HG03521 (cell line): ENCODE measurements around the gene NAV2.

ENCODE experiments used
- ATAC-seq: cut with Tn5 transposase; IDR thresholded peaks from one replicate; pipeline ENCODE4 v1.9.1; 2021; ENCODE audit warnings: mild to moderate bottlenecking, moderate library complexity; ENCODE audit not compliant: unreplicated experiment

Gene NAV2

DNA sequence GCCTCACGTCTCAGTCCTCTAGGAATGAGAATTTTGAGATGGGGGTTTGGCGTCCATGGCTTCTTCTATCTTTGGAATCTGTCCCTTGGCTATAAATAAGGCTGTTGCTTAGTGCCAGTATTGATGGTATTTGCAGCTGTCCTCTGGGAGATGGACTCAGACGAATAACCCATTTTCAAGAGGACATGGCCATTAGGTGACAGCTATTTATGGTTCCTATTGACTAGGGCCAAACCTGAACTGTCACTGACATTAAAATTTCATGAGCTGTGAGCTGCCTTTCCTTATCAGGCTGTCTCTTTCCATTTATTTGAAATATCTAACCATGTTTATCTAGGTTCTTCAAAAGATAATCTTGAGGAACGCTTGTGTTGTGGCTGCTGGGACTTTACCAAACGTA is 92.7 kb downstream of the NAV2 start:
- ATAC-seq, result no peak

DNA sequence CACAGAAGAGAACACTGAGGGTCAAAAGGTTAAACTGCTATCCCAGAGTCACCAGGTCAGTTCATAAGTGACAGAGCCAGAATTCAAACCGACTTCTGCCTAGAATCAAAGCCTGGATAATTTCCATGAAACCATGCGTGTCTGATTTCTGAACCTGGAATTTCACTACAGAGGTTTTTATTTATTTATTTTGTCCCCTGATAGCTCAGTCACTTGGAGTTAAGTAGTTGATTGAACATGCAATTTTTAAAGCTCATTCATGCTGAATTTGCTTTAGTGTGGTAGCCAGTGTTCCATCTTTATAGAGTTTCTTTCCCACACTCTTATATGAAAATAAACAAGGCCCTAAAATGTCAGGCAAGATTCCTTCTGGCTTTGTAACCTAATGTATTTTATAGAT is 93.2 kb downstream of the NAV2 start:
- ATAC-seq, result no peak

DNA sequence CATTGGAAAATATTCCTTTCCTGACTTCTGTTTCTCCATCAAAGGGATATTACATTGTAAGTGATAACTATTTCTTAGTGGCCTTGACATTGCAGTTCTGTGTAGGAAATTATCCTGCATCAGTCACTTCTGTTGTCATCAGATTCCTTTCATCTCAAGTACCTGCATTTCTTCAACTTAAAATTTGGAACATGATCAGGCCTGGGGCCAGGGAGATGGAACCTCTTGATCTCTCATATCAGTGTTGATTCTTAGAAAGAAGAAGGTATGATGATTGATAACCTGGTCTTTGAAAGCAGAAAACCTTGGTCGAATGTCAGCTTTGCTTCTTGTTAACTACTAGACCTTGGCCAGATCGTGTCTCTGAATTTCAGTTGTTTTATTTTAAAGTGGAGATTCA is 93.6 kb downstream of the NAV2 start:
- no peak for ATAC-seq

DNA sequence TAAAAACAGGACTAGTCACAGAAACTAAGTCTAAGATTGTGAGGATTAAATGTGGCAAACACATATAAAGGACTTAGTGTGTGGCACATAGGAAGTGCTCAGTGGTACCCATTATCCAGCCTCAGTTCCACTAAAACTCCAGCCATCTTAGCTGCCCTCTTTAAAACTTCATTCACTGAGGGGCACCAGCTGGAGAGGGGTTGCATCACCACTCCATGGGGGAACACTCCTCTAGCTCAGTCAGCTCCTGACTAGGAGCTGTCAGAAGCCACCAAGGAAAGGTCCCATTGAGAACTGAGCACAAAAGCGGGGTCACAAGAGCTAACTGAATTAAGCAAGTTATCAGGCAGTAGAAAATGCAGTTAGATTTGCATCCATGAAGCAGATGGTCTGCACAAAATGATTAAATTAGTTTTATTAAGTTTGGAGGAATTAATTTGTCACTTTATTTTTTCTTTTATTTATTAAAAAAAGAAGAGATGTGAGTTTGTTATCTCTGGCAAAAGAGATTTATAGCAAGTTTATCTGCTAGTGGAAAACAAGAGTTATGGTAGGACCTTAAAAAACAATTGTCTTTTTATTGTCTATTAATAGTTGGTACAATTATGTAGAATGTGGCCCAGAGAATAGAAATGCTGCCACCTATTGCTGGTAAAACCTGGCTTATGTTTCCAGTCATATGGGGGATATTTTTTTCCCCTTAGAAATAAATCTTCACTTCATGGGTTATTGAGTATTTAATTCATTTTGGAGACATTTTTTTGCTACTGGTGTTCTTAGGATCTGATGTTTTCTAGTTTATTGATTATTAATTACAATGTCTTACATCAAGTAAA is 95.7 kb downstream of the NAV2 start:
- no peak for ATAC-seq

DNA sequence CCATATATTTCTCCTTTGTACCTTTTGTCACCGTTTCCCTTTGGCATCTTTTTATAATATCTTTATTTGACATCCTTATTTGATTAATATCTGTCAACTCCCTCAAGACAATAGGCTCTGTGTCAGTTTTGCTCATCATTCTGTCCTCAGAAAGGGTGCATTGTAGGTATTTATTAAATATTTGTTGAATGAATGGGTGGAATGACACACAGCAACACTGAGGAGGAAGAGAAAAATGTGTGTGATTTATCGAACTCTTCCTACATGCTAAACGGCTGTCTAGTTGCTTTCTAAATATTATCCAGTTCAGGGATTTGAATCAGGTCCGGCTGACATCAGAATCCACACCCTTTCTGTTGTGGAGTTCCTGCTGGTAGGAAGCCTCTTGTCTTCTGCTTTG is 98.2 kb downstream of the NAV2 start:
- no peak for ATAC-seq

DNA sequence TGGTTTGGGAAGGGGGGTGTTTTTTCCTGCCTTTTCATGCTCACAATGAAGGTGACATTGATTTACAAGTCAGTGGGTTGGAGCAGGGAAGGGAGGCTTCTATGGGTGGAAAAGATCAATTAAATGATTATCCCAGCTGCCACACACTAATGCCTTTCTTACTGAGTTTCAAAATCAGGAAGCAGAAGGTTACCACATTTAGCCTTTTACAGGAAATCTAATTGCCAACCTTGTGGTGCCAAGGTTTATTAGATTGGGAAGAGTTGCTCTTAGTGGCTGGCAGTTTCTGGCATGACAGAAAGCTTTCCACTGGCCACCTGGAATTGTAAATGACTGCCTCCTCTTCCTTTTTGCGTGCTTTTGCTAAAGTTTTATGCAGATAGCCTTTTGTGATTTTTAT is 98.7 kb downstream of the NAV2 start:
- ATAC-seq, result no peak

DNA sequence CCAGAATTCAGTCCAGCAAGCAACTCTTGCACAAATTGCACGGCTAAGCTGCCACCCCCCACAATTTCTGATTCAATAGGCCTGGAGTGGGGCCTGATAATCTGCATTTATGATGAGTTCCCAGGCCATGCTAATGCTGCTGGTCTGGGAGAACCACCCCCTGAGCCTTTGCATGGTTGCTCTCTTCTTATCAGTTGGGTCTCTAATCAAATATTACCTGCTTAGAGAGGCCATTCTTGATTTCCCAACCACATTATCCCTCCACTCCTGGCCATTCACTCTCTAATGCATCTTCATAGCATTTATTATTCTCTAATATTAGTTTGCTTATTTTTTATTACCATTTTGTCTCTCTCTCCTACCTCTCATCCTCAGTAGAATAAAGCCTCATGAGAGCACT is 99.5 kb downstream of the NAV2 start:
- ATAC-seq, result no peak

DNA sequence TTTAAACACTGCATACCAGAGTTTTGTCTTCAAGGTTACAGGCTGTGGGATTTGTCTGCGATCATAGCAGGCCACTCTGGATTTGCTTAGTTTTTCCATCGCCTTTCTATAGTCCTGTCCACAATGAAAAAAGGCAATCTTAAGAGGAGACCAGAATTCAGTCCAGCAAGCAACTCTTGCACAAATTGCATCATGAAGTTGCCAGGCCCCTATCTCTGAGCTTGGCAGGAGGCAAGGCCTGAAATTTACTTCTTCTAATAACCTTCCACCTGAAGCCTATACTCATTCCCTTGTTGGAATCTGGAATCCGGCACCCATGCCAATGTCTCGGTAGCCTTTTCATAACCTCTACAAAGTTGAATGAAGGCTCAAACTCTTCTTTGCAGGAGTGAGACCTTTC is 100.1 kb downstream of the NAV2 start:
- no peak for ATAC-seq

DNA sequence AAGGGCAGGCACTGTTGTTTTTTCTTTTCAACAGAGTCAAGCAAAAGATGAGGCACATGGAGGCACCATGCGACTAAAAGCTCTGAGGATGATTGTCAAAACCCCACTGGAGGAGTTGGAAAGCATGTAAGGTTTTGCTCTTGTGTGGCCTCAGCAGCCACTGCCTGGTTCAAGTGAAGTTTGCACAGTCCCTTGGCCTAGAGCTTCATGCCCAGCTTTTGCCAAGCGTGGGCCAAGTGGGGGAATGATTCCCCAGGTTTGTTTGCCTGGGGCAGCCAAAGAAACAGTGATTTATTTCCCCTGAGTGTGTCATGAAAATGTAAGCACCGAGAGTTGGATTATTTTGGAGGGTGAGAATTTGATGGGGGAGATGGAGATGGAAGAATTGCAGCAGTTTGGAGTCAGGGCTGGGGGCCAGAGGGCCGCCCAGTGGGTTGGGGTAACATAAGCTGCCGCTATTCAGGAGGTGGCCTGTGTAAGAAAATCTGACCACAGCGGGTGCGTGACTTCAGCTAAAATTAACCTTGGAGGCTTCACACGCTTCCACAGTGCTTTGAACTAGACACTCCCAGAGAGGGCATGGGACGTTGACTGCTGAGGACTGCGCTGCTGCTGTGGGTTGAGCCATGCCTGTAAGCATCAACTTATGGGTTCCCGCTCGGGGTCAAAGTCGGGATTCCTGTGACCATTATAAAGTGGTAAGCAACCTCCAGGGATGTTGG is 100.7 kb downstream of the NAV2 start:
- no peak for ATAC-seq

DNA sequence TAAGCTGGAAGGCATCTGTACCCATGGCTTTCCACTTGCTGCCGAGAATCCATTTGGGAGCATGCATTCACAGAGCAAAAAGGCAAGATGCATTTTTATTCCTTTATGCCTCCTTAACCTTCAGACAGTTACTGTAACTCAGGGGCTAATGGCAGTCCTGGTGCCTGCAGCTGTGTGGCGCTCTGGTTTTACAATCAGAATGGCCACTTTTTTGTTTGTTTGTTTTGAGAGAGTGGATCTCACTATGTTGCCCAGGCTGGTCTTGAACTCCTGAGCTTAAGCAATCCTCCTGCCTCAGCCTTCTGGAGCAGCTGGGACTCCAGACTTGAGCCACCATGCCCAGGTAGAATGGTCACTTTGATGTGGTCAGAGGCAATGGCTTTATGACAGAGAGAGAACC is 101.8 kb downstream of the NAV2 start:
- ATAC-seq, result no peak

DNA sequence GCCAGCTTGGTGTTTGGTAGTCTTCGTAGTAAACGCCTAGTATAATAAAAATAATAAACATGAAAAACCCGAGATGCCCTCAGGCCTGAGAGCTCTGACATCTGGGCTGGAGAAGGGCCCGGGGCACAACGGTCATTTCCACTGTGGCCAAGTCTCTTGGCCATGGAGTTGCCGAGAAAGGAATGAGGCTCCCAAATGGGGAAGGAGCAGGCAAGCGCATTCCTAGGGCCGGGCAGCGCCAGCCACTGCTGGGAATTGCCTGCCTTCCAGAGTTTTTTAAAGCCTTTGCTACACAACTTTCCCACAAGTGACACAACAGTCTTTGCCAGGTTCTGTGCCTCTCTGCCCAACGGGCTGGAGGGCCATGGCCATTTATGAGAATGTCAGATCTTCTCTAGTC is 103.4 kb downstream of the NAV2 start:
- ATAC-seq, result no peak

DNA sequence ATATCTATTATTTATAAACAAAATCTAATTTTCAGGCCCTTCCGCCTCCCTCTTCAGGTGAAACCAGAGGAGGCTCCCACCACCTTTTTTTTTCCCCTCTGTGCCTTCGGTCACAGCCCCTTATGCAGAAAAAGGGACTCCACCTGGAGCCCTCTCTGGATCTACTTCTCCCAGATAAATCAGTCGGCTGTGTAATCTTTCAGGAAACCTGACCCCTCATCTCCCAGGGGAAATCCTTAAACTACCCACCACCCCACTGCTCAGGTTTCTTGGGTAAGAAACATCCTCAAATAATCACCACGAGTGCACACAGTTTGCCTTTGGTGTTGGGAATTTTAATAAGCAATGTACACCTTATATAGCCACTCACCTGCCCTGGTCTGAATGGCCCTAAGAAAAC is 104.2 kb downstream of the NAV2 start:
- ATAC-seq, result no peak

DNA sequence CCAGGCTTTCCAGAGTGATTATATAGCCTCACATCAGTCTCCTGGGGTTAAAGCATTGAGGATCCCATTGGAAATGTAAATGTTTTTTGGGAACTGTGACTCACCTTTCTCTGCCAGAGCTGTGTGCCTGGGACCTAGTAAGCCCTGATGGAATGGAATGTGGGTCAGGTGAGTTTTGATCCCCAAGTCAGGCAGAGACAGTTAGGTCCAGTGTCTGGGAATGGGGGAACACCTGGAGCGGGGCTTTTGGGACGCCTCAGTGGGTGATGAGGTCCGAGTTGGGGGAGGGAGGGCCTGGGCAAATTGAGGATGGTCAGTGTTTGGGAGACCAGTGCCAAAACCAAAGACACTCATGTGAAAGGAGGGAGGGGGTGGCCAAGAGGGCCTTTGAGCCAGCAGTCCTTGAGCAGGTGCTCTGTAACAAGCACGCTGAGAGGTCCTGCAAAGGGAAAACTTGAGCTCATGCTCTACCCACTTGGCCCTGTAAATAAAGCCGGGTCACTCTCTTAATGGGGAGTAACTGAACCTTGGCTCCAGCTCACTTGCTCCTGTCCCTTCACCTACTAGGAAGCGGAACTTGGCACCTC is 104.7 kb downstream of the NAV2 start:
- no peak for ATAC-seq

DNA sequence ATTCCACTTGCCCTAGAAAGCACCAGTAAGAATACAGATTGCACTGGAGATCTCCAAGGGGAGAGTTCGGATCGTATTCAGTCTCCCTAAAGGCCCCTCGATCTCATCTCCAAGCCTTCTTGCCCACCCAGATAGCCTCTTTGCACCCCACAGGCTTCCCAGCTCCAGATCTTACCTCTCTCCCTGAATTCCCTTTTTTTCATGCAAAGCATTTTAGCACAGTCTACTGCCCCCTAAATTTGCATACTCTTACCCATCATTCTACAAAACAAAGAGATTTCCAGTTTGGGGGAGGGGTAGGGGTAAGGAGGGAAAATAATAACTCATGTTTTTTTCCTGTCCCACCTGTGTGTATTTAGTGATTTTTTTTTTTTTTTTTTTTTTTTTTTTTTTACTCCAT is 105.2 kb downstream of the NAV2 start:
- ATAC-seq, result no peak

DNA sequence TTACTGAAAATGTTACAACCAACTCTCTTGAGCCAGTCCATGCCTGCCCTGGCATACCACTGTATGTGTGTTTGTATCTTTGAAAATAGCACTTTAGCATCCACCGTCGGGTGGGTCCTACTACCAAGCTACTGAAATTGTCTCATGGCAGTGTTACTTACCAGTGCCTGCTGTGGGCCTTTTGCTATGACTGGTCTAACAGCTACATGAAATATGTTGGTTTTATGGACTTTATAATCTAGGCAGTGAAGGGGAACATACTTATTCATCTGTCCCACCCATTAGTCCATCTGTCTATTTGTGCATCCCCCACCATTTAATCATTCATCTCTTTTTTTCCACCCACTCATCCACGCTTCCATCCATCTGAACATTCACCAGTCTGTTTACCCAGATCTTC is 106.0 kb downstream of the NAV2 start:
- no peak for ATAC-seq

DNA sequence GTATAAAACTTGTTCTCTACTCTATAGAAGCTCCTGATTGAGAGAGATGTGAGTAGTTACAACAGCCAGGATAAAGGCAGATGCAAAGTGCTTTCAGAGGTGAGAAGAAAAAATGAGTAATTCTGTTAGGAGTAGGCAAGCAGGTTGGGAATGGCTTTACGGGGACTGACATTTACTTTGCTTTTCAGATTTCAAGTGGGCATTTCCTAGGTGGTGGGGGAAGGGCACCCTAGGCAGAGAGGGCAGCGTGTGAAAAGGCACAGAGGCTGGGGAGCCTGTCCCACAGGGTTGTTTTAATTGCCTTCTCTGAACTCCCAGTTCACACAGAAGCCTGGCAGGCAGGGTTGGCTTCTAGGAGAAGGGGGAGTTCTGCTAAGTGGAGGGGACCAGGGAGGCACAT is 106.5 kb downstream of the NAV2 start:
- ATAC-seq, result no peak

DNA sequence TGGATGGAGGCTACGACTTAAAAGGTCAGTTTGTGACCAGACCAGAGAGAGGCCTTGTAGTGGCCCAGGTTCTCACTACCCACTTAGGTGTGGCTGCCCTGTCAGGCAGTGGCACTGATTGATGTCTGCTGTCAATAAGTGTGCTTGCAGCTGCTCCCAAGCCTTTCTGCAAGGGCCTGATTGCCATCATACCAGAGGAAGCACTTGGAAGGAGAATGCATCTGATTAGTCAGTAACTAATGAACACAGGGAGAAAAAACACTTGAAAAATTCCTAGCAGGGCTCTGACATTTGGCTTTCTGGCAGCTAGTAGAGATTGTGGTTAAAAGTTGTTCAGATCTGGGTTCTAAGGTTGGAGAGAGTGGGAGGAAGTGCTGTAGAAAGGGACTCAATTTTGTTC is 107.5 kb downstream of the NAV2 start:
- no peak for ATAC-seq

DNA sequence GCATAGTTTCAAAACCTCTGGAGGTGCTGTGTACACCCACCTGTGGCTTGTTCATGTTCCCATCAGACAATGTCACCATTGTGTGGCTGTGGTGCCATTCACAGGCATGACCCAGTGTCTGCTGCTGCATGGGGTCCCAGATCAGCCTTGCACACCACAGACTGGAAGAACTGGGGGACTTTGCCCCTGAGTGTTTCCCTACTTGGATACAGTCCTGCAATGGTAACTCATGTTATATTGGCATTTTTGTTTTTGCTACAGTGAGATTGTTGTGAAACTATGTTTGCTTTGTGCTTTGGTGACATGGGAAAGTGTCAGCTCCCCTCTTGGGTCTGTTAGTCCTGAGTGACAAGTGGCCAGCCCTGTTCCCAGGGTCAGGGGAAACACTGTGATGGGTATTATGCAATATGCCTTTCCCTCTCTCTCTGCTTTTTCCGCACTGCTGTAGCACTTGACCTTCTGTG is 108.8 kb downstream of the NAV2 start:
- ATAC-seq, result no peak

DNA sequence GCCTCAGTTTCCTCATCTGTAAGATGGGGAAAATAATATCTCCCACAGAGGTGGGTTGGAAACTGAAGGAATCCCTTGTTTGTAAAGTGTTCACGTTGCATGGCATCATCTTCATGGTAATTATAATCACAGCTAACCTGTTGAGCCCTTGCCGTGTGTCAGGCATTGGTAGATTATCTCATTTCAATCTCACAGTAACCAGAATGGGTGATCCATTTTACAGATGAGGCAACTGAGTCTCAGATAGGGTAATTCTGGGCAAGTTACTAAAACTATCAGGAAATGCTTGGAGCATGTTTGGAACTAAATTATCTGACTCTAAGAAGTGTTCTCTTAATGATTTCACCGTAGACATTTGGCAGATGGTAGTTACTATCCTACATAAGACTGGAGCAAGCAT is 109.4 kb downstream of the NAV2 start:
- no peak for ATAC-seq

DNA sequence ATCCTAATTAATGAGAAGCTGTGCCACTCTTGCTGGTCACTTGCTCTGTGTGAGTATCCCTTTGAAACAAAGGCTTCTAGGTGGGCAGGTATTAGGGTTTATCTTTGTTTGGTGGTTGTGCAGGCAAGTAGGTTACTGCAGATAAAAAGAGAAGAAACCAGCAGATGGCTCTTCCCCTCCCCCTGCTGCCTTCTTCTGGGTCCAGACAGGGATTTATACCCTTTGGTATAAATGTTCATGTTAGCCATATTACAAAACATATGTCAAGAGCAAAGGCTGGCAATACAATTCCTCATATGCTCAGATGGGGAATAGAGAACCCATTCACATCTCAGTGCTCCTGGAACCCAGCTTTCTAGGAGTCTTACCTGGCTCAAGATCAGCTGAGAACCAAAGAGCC is 109.9 kb downstream of the NAV2 start:
- ATAC-seq, result no peak

DNA sequence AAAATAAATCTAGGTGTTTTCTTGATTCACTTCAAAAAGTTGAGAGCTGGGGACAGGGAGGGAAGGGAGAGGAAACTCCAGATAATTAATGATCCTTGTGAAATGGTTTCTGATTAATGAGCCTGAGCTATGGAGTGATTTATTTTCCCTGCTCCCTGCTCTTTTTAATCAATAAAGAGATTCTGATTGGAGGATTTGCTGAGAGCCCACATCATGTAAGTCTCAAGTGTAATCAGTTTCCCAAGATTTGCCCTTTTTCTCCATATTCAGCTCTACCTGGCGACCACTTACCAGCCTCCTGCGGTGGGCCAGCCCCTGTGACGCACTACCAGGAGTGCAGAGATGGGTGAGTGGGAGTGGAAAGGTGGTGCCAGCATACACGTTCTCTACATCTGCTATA is 114.0 kb downstream of the NAV2 start:
- ATAC-seq, result no peak
